ENCODE data around the gene CSH2. TPM values are rescaled to one million over a fixed set of nuclear protein-coding genes. Genes with fewer than 3 reads are reported as not detected.
"Not testable (repeated sequence)": the region's sequence is repeated elsewhere in the genome, so short reads cannot be mapped to it uniquely, and the experiment has no call there.

CSH2 gene
- polyA plus RNA-seq, 1 donor, result 0.06 TPM

- not testable (repeated sequence) for H3K4me1 ChIP-seq (ENCODE audit: control insufficient read depth, insufficient read depth, low read length); H3K36me3 ChIP-seq (ENCODE audit: control insufficient read depth, insufficient read depth, low read length); H3K27me3 ChIP-seq (ENCODE audit: control insufficient read depth, insufficient read depth, low read length); DNase-seq; H3K4me3 ChIP-seq (ENCODE audit: low read length); H3K27ac ChIP-seq (ENCODE audit: low read length); H3K9me3 ChIP-seq (ENCODE audit: control insufficient read depth, low read depth, low read length)
- 100% methylated on average over 1 of the region's 8 CpGs for WGBS (ENCODE audit: insufficient coverage, low lambda C conversion rate)
These were observed 17.1 kb downstream of the CSH2 start for GRCh38 chr17:63856425-63856824.

- Histone ChIP-seq H3K4me1 (ENCODE audit: control insufficient read depth, insufficient read depth, low read length) (no peaks in the 10 kb centered on the region), H3K9me3 (ENCODE audit: control insufficient read depth, low read depth, low read length) (no peaks in the 10 kb centered on the region), H3K36me3 (ENCODE audit: control insufficient read depth, insufficient read depth, low read length) (no peaks in the 10 kb centered on the region), H3K27me3 (ENCODE audit: control insufficient read depth, insufficient read depth, low read length) (peaks cover 4% of the 10 kb centered on the region), H3K27ac (ENCODE audit: low read length) (no peak overlapping the region), H3K4me3 (ENCODE audit: low read length) (no peak overlapping the region)
- no CpG with 5 or more reads among the region's 8 CpGs for WGBS (ENCODE audit: insufficient coverage, low lambda C conversion rate)
- DNase-seq, result no peak
These were observed 18.3 kb downstream of the CSH2 start for GRCh38 chr17:63855185-63855584.

DNA sequence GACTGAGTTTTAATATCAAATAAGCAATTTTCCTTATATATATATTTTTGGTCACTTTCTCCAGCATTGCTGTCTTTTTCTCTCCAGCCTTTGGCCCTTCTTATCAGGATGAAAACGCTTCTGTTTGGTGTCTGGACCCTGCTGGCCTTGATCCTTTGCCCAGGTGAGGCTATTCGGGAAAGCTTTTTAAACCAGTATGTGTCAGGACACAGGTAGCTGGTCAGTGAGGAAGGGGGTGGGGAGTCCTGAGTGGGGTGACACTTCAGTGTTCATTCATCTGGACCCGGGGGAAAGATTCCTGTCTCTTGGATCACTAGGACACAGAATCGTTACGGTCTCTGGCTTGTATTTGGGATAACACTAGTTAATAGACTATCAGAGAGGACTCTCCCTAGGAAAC, 18.8 kb downstream of the CSH2 start:
- Histone ChIP-seq H3K27me3 (ENCODE audit: control insufficient read depth, insufficient read depth, low read length) (peaks cover under 1% of the 10 kb centered on the region), H3K9me3 (ENCODE audit: control insufficient read depth, low read depth, low read length) (peaks cover 1% of the 10 kb centered on the region), H3K4me3 (ENCODE audit: low read length) (no peak overlapping the region), H3K27ac (ENCODE audit: low read length) (no peak overlapping the region), H3K4me1 (ENCODE audit: control insufficient read depth, insufficient read depth, low read length) (no peaks in the 10 kb centered on the region), H3K36me3 (ENCODE audit: control insufficient read depth, insufficient read depth, low read length) (no peaks in the 10 kb centered on the region)
- WGBS (ENCODE audit: insufficient coverage, low lambda C conversion rate), result 20% methylated on average over 1 of the region's 5 CpGs
- no peak for DNase-seq

GRCh38 chr17:63853260-63853659, 20.2 kb downstream of the CSH2 start:
- Histone ChIP-seq H3K9me3 (ENCODE audit: control insufficient read depth, low read depth, low read length) (peaks cover 15% of the 10 kb centered on the region), H3K36me3 (ENCODE audit: control insufficient read depth, insufficient read depth, low read length) (no peaks in the 10 kb centered on the region), H3K27me3 (ENCODE audit: control insufficient read depth, insufficient read depth, low read length) (no peaks in the 10 kb centered on the region), H3K27ac (ENCODE audit: low read length) (no peak overlapping the region), H3K4me1 (ENCODE audit: control insufficient read depth, insufficient read depth, low read length) (no peaks in the 10 kb centered on the region), H3K4me3 (ENCODE audit: low read length) (no peak overlapping the region)
- no peak for DNase-seq
- WGBS (ENCODE audit: insufficient coverage, low lambda C conversion rate), result 80% methylated on average over 1 of the region's 2 CpGs

- H3K36me3 ChIP-seq (ENCODE audit: control insufficient read depth, insufficient read depth, low read length), result no peaks in the 10 kb centered on the region
- no peak for DNase-seq
- no peaks in the 10 kb centered on the region for H3K4me1 ChIP-seq (ENCODE audit: control insufficient read depth, insufficient read depth, low read length)
- no CpG with 5 or more reads among the region's 9 CpGs for WGBS (ENCODE audit: insufficient coverage, low lambda C conversion rate)
- H3K27ac ChIP-seq (ENCODE audit: low read length), result no peak overlapping the region
- peaks cover 16% of the 10 kb centered on the region for H3K9me3 ChIP-seq (ENCODE audit: control insufficient read depth, low read depth, low read length)
- no peaks in the 10 kb centered on the region for H3K27me3 ChIP-seq (ENCODE audit: control insufficient read depth, insufficient read depth, low read length)
- no peak overlapping the region for H3K4me3 ChIP-seq (ENCODE audit: low read length)
These were observed 23.1 kb downstream of the CSH2 start for GRCh38 chr17:63850401-63850800.

GRCh38 chr17:63848834-63849689, 24.4 kb downstream of the CSH2 start:
- no peaks in the 10 kb centered on the region for H3K36me3 ChIP-seq (ENCODE audit: control insufficient read depth, insufficient read depth, low read length)
- H3K4me1 ChIP-seq (ENCODE audit: control insufficient read depth, insufficient read depth, low read length), result no peaks in the 10 kb centered on the region
- peaks cover 16% of the 10 kb centered on the region for H3K9me3 ChIP-seq (ENCODE audit: control insufficient read depth, low read depth, low read length)
- no peak overlapping the region for H3K27ac ChIP-seq (ENCODE audit: low read length)
- WGBS (ENCODE audit: insufficient coverage, low lambda C conversion rate), result 0% methylated on average over 1 of the region's 82 CpGs
- no peaks in the 10 kb centered on the region for H3K27me3 ChIP-seq (ENCODE audit: control insufficient read depth, insufficient read depth, low read length)
- DNase-seq, result peak; percentile 88 to 93
- H3K4me3 ChIP-seq (ENCODE audit: low read length), result peak overlapping the region; percentile 23

DNA sequence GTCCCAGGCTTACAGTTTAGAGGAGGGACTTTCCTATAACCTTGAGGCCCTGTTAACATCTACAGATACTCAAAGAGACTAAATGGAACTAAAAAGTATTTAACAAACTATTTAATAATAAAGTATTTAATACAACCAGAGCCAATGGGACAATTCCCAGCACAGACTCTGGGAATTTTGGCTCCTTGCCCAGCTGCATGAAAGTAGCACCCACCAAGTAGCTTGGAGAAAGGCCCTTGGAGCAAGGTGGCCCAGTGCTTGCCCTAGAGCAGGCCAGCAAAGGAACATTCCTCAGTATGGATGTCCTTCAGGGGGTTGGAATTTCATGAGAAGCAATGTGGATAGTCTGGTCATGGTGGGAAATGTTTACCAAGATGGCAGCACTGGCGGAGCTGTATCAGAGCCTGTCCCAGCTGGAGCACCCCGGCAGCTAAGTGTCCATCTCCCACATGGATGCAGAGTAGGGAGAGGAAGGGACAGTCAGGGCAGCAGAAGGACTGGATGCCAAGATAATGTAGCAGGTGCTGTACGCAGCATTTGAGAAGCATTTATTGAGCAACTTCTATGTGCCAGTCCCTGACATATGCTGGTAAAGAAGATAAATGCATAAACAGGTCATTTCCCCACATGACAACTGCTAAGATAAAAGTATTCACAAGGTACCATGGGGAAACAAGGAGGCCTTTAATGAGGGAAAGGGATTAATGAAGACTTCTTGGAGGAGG, 25.8 kb downstream of the CSH2 start:
- peaks cover 4% of the 10 kb centered on the region for H3K4me1 ChIP-seq (ENCODE audit: control insufficient read depth, insufficient read depth, low read length)
- H3K9me3 ChIP-seq (ENCODE audit: control insufficient read depth, low read depth, low read length), result peaks cover 16% of the 10 kb centered on the region
- WGBS (ENCODE audit: insufficient coverage, low lambda C conversion rate), result no CpG with 5 or more reads among the region's 3 CpGs
- no peak overlapping the region for H3K27ac ChIP-seq (ENCODE audit: low read length)
- no peaks in the 10 kb centered on the region for H3K27me3 ChIP-seq (ENCODE audit: control insufficient read depth, insufficient read depth, low read length)
- DNase-seq, result no peak
- no peak overlapping the region for H3K4me3 ChIP-seq (ENCODE audit: low read length)
- H3K36me3 ChIP-seq (ENCODE audit: control insufficient read depth, insufficient read depth, low read length), result no peaks in the 10 kb centered on the region

GRCh38 chr17:63845509-63845908, 28.0 kb downstream of the CSH2 start:
- Histone ChIP-seq H3K27ac (ENCODE audit: low read length) (no peak overlapping the region), H3K9me3 (ENCODE audit: control insufficient read depth, low read depth, low read length) (peaks cover 16% of the 10 kb centered on the region), H3K36me3 (ENCODE audit: control insufficient read depth, insufficient read depth, low read length) (no peaks in the 10 kb centered on the region), H3K4me1 (ENCODE audit: control insufficient read depth, insufficient read depth, low read length) (peaks cover 14% of the 10 kb centered on the region), H3K4me3 (ENCODE audit: low read length) (no peak overlapping the region), H3K27me3 (ENCODE audit: control insufficient read depth, insufficient read depth, low read length) (no peaks in the 10 kb centered on the region)
- no peak for DNase-seq
- WGBS (ENCODE audit: insufficient coverage, low lambda C conversion rate), result no CpG with 5 or more reads among the region's 1 CpG

- peaks cover 10% of the 10 kb centered on the region for H3K9me3 ChIP-seq (ENCODE audit: control insufficient read depth, low read depth, low read length)
- H3K4me3 ChIP-seq (ENCODE audit: low read length), result no peak overlapping the region
- DNase-seq, result no peak
These were observed 29.4 kb downstream of the CSH2 start for GRCh38 chr17:63843910-63844677.

DNA sequence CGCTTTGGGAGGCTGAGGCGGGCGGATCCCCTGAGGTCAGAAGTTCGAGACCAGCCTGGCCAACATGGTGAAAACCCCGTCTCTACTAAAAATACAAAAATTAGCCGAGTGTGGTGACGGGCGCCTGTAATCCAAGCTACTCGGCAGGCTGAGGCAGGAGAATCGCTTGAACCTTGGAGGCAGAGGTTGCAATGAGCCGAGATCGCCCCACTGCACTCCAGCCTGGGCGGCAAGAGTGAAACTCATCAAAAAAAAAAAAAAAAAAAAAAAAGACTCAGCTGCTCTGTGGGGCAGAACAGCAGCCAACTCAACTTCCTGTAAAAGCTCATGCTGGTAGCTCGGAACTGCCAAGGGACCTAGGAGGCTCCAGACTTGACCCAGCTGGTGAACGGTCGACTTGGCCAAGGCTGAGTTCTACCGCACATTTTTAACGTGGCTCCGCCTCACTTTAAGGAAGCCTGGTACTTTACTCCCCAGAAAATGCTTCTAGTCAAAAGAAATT, 30.0 kb downstream of the CSH2 start:
- Histone ChIP-seq H3K4me3 (ENCODE audit: low read length) (peak overlapping the region; percentile 63), H3K4me1 (ENCODE audit: control insufficient read depth, insufficient read depth, low read length) (peaks cover 32% of the 10 kb centered on the region), H3K27ac (ENCODE audit: low read length) (peak overlapping the region; percentile 72)
- H3K9me3 ChIP-seq (ENCODE audit: control insufficient read depth, low read depth, low read length); H3K36me3 ChIP-seq (ENCODE audit: control insufficient read depth, insufficient read depth, low read length); H3K27me3 ChIP-seq (ENCODE audit: control insufficient read depth, insufficient read depth, low read length): not testable (repeated sequence)
- peak in 1 of 2 donors; percentile 26 for DNase-seq
- WGBS (ENCODE audit: insufficient coverage, low lambda C conversion rate), result no CpG with 5 or more reads among the region's 19 CpGs

More at GRCh38 chr17:63843910-63844677, 29.4 kb downstream of the CSH2 start:
- no peaks in the 10 kb centered on the region for H3K36me3 ChIP-seq (ENCODE audit: control insufficient read depth, insufficient read depth, low read length)
- H3K4me1 ChIP-seq (ENCODE audit: control insufficient read depth, insufficient read depth, low read length), result peaks cover 26% of the 10 kb centered on the region
- WGBS (ENCODE audit: insufficient coverage, low lambda C conversion rate), result 63% methylated on average over 6 of the region's 9 CpGs
- H3K27me3 ChIP-seq (ENCODE audit: control insufficient read depth, insufficient read depth, low read length), result no peaks in the 10 kb centered on the region
- H3K27ac ChIP-seq (ENCODE audit: low read length), result no peak overlapping the region
